HL-60 (cell line): ENCODE results near the gene HOTAIR.
A peak's percentile ranks its signal among the peaks of the same experiment; 100 is the strongest.

Experiments used
- DNase-seq, 2 experiments: peaks; one replicate each; pipeline ENCODE4 v3.0.0-alpha.2; 2010 to 2020; ENCODE audit warnings: low read depth in 1 of 2, low spot score in 1 of 2
- H3K27ac ChIP-seq: fragments of 250-450 bp; sonication (Bioruptor Pico); replicated peaks from 2 replicates; pipeline ENCODE4 v1.5.1; 2020; ENCODE audit warnings: mild to moderate bottlenecking, moderate library complexity
- H3K27me3 ChIP-seq: fragments of 250-450 bp; sonication (Bioruptor Pico); 2 replicates; pipeline ENCODE4 v1.5.1; 2021; ENCODE audit warnings: mild to moderate bottlenecking, moderate library complexity; ENCODE audit not compliant: insufficient read depth, poor library complexity, severe bottlenecking
- H3K4me3 ChIP-seq: replicated peaks from 2 replicates; pipeline ENCODE4 v1.5.1; 2011; ENCODE audit warnings: mild to moderate bottlenecking, control low read depth, low read length; ENCODE audit not compliant: insufficient read depth
- CTCF ChIP-seq: IDR thresholded peaks from one replicate; pipeline ENCODE4 v1.5.1; 2011; ENCODE audit warnings: low read length, control low read depth, inconsistent platforms; ENCODE audit not compliant: insufficient read depth
- GABPA ChIP-seq: IDR thresholded peaks from 2 replicates; pipeline ENCODE4 v1.6.1; 2012; ENCODE audit warnings: low read depth
- POLR2AphosphoS5 ChIP-seq: IDR thresholded peaks from 2 replicates; pipeline ENCODE4 v1.6.1; 2012; ENCODE audit warnings: low read depth
- REST ChIP-seq: IDR thresholded peaks from 2 replicates; pipeline ENCODE4 v1.6.1; 2012; ENCODE audit warnings: low read depth; ENCODE audit not compliant: insufficient replicate concordance
- SPI1 ChIP-seq: IDR thresholded peaks from 2 replicates; pipeline ENCODE4 v1.6.1; 2012; ENCODE audit warnings: low read depth, mild to moderate bottlenecking, borderline replicate concordance

The HOTAIR gene

DNA sequence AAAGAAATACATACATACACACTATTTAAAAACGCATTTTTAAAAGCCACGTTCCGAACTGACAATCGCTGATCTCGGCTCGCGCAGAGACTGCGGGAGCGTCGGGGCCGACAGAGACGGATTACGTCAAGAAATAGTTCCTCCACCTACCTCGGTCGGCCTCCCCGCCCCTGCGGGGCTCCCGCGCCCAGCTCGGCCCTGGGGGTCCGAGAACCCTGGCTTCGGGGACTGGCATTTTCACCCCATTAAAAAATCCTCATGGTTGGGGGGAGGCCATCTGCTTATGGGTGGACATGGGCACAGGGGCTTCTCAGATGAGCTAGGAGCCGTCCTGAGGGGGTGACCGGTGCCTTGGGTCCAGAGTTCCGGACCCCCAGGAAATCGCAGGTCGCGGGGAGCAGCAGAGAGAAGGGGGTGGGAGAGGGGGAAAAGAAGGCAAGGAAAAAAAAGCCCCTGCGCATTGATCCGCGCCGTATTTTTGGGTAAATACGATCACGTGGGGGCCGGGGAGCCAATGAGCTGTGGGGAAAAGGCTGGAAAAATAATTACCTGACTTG lies 24.9 kb upstream of the HOTAIR start:
- peak overlapping the region; percentile 23 for H3K4me3 ChIP-seq
- DNase-seq, result no peak
- no peak overlapping the region for H3K27ac ChIP-seq
- TF ChIP-seq POLR2AphosphoS5 (no peak), SPI1 (no peak), CTCF (no peak), GABPA (no peak), REST (no peak)
- peaks cover 92% of the 10 kb centered on the region for H3K27me3 ChIP-seq

DNA sequence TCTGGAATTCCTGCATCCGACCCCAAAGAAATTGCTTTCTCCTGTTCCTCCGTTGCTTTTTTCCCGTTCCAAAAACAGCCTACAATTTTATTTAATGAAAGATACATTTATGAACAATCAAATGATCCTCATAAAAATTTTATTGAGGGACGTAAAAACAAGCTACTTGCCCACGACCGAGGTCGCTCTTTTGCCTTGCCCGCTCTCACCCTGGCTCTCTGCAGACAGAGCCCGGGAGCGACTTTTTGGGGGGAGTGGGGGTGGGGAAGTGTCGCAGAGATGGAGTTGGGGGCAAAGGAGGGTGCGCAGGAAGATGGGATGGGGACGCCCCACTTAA lies 24.1 kb upstream of the HOTAIR start:
- no peak for TF ChIP-seq POLR2AphosphoS5
- Histone ChIP-seq H3K27me3 (peaks cover 92% of the 10 kb centered on the region), H3K4me3 (no peak overlapping the region), H3K27ac (no peak overlapping the region)
- no peak for DNase-seq

DNA sequence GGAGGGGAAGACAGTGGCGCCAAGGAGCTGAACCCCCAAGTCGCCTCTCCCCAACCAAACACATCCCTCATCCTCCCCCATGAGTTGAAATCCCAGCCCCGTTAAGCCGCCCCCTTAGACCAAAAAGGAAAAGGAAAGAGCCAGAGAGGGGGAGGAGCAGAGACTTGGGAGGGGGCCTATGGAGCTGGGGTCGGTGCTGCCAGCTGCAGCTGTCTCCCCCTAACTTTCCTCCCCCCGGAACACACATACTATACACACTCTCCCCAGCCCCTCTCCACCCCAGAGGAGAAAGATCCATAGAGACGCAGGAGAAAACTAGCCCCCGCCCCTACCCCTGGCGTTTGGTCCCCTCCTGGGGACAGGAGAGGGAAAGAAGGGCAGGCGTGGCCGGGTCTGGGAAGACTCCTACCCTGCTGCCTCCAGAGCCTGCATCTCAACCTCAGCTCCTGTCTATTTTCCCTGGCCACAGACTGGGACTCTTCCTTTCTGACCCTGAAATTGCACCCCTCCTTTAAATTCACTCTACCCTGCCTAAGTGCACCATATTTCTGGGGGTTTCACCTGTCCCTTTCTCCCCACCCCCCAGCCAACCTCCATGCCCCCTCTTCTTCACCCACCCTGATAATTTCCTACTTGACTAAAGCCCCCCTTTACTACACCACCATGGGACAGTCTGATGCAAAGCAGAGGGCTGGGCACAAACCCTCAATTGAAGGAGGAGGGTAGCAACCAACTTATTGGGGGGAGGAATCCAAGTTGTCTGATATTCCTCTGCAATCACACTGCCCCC lies 23.6 kb upstream of the HOTAIR start:
- Histone ChIP-seq H3K4me3 (no peak overlapping the region), H3K27ac (no peak overlapping the region), H3K27me3 (peaks cover 95% of the 10 kb centered on the region)
- TF ChIP-seq SPI1, result no peak
- TF ChIP-seq GABPA, result no peak
- no peak for TF ChIP-seq REST
- TF ChIP-seq POLR2AphosphoS5, result no peak
- no peak for DNase-seq

DNA sequence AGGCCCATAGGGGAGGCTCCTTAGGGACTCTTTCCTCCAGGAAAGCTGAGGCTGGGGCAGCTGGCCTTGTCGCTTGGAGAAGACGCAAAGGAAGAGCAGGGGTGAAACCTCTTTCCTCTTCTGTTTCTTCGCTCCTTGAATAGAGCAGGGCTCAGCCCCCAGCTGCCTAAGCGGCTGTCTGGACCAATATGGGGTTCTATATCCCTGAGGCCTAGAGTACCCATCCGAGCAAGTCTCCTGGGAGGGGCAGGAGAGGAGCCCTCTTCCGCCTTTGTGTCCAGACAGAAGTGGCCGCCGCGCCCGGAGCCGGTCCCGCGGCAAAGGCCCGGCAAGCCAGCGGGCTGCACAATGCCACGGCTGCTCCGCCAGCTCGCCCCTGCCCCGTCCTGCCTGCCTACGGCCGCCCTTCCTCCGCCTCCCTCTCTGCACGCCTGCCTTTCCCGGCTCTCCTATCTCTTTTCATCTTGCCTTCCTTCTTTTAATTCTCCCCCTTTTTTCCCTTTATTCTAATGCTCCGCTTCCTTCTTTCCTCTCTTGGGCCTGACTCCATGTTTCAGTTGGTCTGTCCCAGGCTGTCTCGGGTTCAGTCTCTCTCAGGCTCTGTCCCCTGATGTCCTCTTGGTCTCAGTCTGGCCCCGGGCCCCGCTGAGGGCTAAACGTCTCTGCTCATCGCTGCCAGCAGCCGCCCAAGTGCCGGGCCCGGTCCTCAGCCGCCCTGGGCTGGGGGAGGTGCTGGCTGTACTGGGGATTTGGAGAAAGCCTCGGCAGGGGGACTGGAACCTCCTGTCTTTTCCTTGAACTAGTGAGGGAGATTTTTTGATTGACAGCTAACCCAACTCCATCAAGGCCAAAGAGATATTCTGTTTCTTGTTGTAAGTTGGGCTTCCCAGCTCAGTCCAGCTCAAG lies 22.7 kb upstream of the HOTAIR start:
- Histone ChIP-seq H3K27me3 (peaks cover 97% of the 10 kb centered on the region), H3K27ac (no peak overlapping the region), H3K4me3 (no peak overlapping the region)
- TF ChIP-seq POLR2AphosphoS5 (no peak), REST (no peak), SPI1 (no peak)
- no peak for DNase-seq
